Neural cell (in vitro differentiated cells): Measurements from ENCODE around the gene PDCD5.

Source experiments
- EP300 ChIP-seq: fragments of 450-650 bp; conservative IDR thresholded peaks from 2 replicates; pipeline ENCODE4 v1.6.1; 2014; ENCODE audit warnings: antibody characterized with exemption, mild to moderate bottlenecking, moderate library complexity; ENCODE audit not compliant: poor library complexity, severe bottlenecking
- MXI1 ChIP-seq: fragments of 450-650 bp; conservative IDR thresholded peaks from 2 replicates; pipeline ENCODE4 v1.6.1; 2014; ENCODE audit warnings: antibody characterized with exemption, mild to moderate bottlenecking; ENCODE audit not compliant: poor library complexity, severe bottlenecking
- SMC3 ChIP-seq: fragments of 450-650 bp; conservative IDR thresholded peaks from 2 replicates; pipeline ENCODE4 v1.6.1; 2014; ENCODE audit warnings: antibody characterized with exemption, mild to moderate bottlenecking, moderate library complexity; ENCODE audit not compliant: poor library complexity
- TAF1 ChIP-seq: IDR thresholded peaks from 2 replicates; pipeline ENCODE4 v1.6.1; 2012; ENCODE audit warnings: low read depth
- TF ChIP-seq, protein P1 (sequence below): fragments of 450-650 bp; IDR thresholded peaks from 2 replicates; pipeline ENCODE4 v1.5.1; 2014; ENCODE audit warnings: antibody characterized with exemption, mild to moderate bottlenecking, moderate library complexity; ENCODE audit not compliant: poor library complexity, severe bottlenecking

DNA sequence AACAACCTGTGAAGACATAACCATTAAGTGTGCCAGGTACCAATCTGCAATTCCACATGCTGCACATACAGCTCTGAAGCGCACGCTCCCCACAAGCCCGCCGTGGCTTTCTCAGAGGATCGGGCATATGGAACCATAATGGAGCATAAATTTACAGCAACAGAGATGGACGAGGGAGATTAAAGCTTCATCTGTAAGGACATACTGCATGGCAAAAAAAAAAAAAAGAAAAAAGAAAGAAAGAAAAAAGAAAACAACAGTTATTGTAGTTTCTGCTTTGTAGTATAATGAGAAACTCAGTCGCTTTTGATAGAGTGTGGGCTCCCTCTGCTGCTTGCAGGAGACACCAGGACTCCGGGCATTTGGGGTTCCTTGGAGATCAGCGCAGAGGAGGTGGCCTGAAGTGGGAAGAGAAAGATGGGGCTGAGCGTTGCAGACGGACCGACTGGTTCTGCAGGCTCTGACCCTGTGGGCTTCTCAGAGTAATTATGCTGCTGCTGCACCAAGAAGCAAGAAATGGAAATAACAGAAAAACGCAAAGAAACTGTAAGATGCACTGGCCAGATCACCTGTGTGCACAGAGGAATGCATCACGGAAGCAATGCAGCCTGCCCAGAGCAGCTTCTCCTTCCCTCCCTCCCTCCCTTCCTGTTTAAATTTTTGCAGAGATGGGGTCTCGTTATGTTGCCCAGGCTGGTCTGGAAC is 10.8 kb upstream of the PDCD5 start:
- TF ChIP-seq, protein P1, sequence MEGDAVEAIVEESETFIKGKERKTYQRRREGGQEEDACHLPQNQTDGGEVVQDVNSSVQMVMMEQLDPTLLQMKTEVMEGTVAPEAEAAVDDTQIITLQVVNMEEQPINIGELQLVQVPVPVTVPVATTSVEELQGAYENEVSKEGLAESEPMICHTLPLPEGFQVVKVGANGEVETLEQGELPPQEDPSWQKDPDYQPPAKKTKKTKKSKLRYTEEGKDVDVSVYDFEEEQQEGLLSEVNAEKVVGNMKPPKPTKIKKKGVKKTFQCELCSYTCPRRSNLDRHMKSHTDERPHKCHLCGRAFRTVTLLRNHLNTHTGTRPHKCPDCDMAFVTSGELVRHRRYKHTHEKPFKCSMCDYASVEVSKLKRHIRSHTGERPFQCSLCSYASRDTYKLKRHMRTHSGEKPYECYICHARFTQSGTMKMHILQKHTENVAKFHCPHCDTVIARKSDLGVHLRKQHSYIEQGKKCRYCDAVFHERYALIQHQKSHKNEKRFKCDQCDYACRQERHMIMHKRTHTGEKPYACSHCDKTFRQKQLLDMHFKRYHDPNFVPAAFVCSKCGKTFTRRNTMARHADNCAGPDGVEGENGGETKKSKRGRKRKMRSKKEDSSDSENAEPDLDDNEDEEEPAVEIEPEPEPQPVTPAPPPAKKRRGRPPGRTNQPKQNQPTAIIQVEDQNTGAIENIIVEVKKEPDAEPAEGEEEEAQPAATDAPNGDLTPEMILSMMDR: peak; percentile 93
- TF ChIP-seq MXI1 (no peak), TAF1 (no peak), SMC3 (peak; percentile 97), EP300 (no peak)
